ENCODE results near the gene OR14A2.
"Not testable (repeated sequence)": the region's sequence is repeated elsewhere in the genome, so short reads cannot be mapped to it uniquely, and the experiment has no call there.

DNA sequence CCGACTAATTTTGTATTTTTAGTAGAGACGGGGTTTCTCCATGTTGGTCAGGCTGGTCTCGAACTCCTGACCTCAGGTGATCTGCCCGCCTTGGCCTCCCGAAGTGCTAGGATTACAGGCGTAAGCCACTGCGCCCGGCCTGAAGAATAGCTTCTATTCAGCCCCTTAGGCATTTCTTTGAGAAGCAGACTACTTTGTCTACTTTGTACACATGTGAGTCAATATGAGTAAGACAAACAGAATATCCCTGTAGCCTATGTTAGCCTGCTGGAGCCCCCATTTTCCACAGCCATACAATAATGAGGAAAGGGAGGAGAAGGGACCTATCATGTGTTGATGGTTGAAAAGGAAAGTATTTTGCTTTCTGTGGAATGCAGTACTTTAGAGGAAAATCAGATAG, 37.3 kb downstream of the OR14A2 start:
- TF ChIP-seq, protein P1, sequence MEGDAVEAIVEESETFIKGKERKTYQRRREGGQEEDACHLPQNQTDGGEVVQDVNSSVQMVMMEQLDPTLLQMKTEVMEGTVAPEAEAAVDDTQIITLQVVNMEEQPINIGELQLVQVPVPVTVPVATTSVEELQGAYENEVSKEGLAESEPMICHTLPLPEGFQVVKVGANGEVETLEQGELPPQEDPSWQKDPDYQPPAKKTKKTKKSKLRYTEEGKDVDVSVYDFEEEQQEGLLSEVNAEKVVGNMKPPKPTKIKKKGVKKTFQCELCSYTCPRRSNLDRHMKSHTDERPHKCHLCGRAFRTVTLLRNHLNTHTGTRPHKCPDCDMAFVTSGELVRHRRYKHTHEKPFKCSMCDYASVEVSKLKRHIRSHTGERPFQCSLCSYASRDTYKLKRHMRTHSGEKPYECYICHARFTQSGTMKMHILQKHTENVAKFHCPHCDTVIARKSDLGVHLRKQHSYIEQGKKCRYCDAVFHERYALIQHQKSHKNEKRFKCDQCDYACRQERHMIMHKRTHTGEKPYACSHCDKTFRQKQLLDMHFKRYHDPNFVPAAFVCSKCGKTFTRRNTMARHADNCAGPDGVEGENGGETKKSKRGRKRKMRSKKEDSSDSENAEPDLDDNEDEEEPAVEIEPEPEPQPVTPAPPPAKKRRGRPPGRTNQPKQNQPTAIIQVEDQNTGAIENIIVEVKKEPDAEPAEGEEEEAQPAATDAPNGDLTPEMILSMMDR (IDR thresholded peaks at IDR 0.05; ENCODE audit: low read depth, low read length, poor library complexity, severe bottlenecking): not testable (repeated sequence)
- TF ChIP-seq EZH2phosphoT487 (IDR thresholded peaks at IDR 0.05; ENCODE audit: borderline replicate concordance, low read length): not testable (repeated sequence)
